NCI-H1048 (cell line): Measurements from ENCODE around the gene TLCD2.
"Not testable (repeated sequence)": the region's sequence is repeated elsewhere in the genome, so short reads cannot be mapped to it uniquely, and the experiment has no call there.

Source experiments
- DNase-seq: peaks from one replicate; lab custom pipeline; 2025; lab: John Stamatoyannopoulos, UW

The TLCD2 gene

GRCh38 chr17:1716076-1716911, 6.1 kb upstream of the TLCD2 start:
- peak; percentile 99 for DNase-seq

DNA sequence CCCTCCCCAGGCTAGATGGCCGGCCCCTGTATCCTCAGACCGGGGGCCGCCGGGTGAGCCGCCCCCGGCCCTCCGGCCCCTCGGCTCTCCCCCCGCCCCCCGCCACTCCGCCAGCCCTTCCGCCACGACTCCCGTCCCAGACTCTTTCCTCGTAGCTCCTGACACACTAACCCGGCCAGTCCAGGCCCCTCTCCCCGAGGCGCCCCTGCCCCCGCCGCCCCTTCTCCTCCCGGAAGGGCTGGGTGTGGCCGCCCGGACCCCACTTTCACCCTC, 5.6 kb upstream of the TLCD2 start:
- DNase-seq, result no peak

DNA sequence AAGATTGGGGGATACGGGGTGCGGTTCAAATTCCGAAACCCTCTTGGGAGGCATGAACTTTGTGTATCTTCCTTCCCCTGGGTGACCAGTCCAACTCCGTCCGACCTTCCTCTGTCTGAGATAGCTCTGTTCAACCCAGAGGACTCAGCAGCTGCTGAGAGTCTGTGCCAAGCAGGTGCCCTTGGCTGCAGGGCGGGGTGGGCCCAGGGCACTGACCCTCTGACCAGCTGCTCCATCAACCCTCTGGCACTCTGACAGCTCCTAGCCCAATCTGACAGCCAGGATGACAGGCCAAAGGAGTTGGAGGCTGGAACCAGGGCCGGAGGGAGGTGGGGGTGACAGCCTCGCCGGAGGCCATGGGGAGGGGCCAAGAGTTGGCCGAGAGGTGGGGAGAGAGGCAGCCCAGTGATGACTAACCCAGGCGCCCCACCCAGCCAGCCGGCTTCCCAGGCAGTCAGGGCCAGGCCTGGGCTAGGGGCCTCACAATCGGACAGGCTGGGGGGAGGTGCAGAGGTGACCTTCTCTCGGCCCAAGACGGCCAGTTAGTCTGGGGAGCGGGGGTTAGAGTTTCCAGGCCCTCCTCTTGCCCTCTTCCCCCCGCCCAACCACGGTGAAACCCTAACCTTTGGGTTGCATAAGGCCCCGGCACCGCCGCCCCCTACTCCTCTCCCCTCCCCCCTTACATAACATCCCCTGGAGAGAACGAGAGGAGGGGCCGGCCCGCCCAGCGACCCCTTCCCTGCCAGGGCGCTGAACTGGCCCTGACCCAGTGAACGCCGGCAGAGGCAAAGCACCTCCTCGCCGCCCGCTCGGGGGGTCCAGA, 5.0 kb upstream of the TLCD2 start:
- no peak for DNase-seq

GRCh38 chr17:1714427-1714979, 4.3 kb upstream of the TLCD2 start:
- DNase-seq, result peak; percentile 73

- DNase-seq, result no peak
Observed at GRCh38 chr17:1713878-1714426, 3.8 kb upstream of the TLCD2 start.

DNA sequence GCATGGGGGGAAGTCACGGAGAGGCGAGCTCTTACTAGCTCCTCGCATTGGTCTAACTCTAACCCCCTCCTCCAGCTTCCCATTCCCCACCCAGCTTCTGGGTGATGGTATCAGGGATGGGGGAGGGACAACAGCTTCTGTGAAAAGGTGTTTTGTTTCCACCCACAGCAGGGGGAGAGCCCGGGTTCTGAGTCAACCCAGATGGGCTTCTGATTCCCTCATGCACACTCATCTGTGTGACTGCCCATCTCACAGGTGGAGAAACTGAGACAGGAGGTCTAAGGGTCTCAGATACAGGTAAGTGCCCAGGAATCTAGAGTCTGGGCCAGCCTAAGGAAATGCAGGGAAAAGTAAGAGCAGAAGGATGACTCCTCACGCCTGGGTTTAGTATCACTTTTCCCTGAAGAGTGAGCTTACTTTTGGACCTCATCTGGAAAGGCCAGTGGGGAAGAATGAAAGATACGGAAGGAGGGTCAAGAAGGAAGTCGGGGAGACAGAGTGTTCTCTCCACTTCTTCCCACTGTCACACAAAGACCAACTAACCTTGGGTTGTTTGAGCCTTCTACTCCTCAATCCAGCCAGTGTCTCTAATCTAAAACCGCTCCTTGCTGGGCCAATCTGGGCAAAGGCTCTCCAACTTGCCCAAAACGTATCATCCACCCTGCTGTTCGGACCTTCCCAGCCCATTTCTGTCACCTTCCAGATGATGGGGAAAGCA, 3.1 kb upstream of the TLCD2 start:
- no peak for DNase-seq

- no peak for DNase-seq
Observed at GRCh38 chr17:1712271-1712670, 2.1 kb upstream of the TLCD2 start.

DNA sequence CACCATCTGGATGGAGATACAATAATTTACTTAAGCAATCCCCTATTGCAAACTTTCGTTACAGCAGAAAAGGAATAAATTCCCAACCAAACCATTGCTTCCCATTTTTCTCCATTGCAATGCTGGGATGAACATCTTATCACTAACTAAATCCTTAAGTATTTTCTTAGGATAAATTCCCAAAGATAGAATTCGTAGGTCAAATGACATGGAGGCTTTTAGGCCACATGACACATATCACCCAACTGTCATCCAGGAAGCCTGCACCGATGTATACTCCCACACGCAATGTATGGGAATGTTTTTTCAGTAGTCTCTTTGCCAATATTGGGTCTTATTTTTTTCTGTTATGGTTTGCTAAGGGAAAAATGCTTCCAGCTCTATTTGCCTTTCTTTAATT, 1.6 kb upstream of the TLCD2 start:
- no peak for DNase-seq

GRCh38 chr17:1710807-1711553, 803 bp upstream of the TLCD2 start:
- no peak for DNase-seq

- no peak for DNase-seq
Observed at GRCh38 chr17:1709403-1709951, 700 bp downstream of the TLCD2 start.

- not testable (repeated sequence) for DNase-seq
Observed at GRCh38 chr17:1708791-1709346, 1.3 kb downstream of the TLCD2 start.

DNA sequence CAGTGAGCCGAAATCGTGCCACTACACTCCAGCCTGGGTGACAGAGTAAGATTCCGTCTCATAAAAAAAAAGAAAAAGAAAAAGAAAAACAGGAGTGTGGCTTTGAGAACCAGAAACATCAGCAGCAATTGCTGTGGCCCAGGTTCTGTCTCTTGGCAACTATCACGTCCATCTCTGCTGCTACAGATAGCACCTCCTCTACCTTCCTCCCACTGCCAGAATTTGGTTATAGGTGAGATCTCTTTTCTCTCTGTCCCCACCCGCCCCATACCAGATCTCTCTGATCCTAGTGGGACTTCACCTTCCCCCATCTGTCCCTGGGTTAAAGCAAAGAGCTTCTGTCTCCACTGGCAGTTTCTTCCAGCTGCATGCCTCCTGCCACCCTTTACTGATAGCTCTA, 3.1 kb downstream of the TLCD2 start:
- no peak for DNase-seq

DNA sequence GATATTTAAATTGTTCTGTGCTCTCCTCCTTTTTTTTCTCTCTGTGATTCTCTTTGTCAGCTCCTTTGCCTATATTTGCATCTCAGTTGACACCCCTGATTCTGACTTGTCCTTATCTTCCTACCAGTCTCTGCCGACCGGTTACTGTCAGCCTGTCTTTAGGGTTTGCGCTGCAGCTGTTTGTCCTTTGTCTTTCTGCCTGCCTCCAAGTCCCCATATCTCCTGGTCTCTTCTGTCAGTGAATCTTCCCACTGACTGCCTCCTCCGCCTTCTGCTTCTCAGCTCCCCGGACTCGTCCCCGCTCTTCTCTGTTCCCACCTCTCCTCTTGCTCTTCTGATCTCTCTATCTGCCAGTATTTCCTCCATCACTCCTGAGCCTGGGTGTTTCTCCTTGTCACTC, 5.2 kb downstream of the TLCD2 start:
- no peak for DNase-seq

DNA sequence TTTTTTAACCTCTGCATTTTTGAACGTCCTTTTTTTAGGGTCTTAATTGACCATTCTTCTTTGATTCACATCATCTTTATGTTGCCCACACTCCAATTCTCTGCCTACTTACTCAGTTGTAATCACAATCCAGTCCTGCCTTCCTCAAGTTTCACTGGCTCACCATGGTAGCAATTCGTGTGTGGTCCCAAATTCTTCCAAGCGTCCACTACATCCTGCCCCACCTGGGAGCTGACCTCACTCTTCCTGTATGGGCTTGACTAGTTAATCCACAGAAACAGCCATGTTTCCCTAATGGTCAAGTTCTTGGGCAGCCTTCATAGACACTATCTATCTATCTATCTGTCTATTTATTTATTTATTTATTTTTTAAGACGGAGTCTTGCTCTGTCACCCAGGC, 7.1 kb downstream of the TLCD2 start:
- DNase-seq, result no peak

GRCh38 chr17:1699891-1700290, 10.3 kb downstream of the TLCD2 start:
- not testable (repeated sequence) for DNase-seq

- no peak for DNase-seq
Observed at GRCh38 chr17:1697681-1698080, 12.5 kb downstream of the TLCD2 start.

GRCh38 chr17:1695365-1695764, 14.8 kb downstream of the TLCD2 start:
- DNase-seq, result no peak

GRCh38 chr17:1693339-1693738, 16.8 kb downstream of the TLCD2 start:
- no peak for DNase-seq

GRCh38 chr17:1690544-1691221, 19.5 kb downstream of the TLCD2 start:
- DNase-seq, result no peak

- not testable (repeated sequence) for DNase-seq
Observed at GRCh38 chr17:1688405-1688804, 21.8 kb downstream of the TLCD2 start.
